ENCODE measurements around the gene NEU3. TPM values are rescaled to one million over a fixed set of nuclear protein-coding genes. Genes with fewer than 3 reads are reported as not detected.
"Not testable (repeated sequence)": the region's sequence is repeated elsewhere in the genome, so short reads cannot be mapped to it uniquely, and the experiment has no call there.

Gene NEU3
- total RNA-seq, 5 donors from 2014 or later (not counting 1 experiment from before 2014, with no cell fraction given), result 12.4 to 18.0 (median 13.0) TPM

GRCh38 chr11:74956397-74957015 is 32.2 kb upstream of the NEU3 start:
- H3K4me3 Mint-ChIP-seq, result no peak overlapping the region
- Histone ChIP-seq H3K27ac (ENCODE audit: low read length) (no peak overlapping the region), H3K27me3 (replicated peaks in 1 of 2; ENCODE audit: control insufficient read depth in 2 of 2, extremely low read depth in 1 of 2, insufficient read depth in 2 of 2, low read length in 1 of 2) (no peaks in the 10 kb centered on the region), H3K4me1 (ENCODE audit: control insufficient read depth in 1 of 2, extremely low read depth in 1 of 2, insufficient read depth in 2 of 2, low read length in 2 of 2) (peaks cover 0 to 6% of the 10 kb centered on the region in 2 experiments), H3K4me3 (ENCODE audit: control insufficient read depth in 1 of 2, extremely low read depth in 1 of 2, low read length in 1 of 2) (no peak overlapping the region), H3K36me3 (ENCODE audit: control insufficient read depth in 2 of 2, extremely low read depth in 1 of 2, insufficient read depth in 1 of 2, low read length in 1 of 2) (peaks cover 0 to 20% of the 10 kb centered on the region in 2 donors), H3K9me3 (no peaks in the 10 kb centered on the region)
- ChIA-PET CTCF (no interaction called here), POLR2A (no interaction called here)
- DNase-seq (no peak), ATAC-seq (replicated peaks in 1 of 4) (no peak)
- peaks cover 87% of the 10 kb centered on the region in 3 donors for H3K4me1 Mint-ChIP-seq
- peaks cover 32% of the 10 kb centered on the region for H3K36me3 Mint-ChIP-seq
- no peaks in the 10 kb centered on the region for H3K27me3 Mint-ChIP-seq
- H3K9me3 Mint-ChIP-seq, result no peaks in the 10 kb centered on the region
- WGBS (ENCODE audit: insufficient coverage), result 100% methylated on average over 3 of the region's 4 CpGs
- H3K27ac Mint-ChIP-seq, result no peak overlapping the region

GRCh38 chr11:74957937-74958629 is 30.6 kb upstream of the NEU3 start:
- no peak for ATAC-seq (replicated peaks in 1 of 4)
- ChIA-PET POLR2A (interaction anchor here in 1 of 2 donors (0.6 kb wide), 1 partner anchor 1923 kb away, joined by 3 read pairs; no protein-coding TSS in a partner anchor), CTCF (no interaction called here)
- H3K9me3 ChIP-seq, result no peaks in the 10 kb centered on the region
- H3K36me3 ChIP-seq (ENCODE audit: control insufficient read depth in 2 of 2, extremely low read depth in 1 of 2, insufficient read depth in 1 of 2, low read length in 1 of 2), result peaks cover 0 to 13% of the 10 kb centered on the region in 2 donors
- DNase-seq, result no peak
- Mint-ChIP-seq H3K4me1 (peaks cover 90 to 91% (median 91%) of the 10 kb centered on the region in 3 donors), H3K27ac (no peak overlapping the region), H3K27me3 (no peaks in the 10 kb centered on the region), H3K36me3 (peaks cover 30% of the 10 kb centered on the region), H3K4me3 (no peak overlapping the region), H3K9me3 (no peaks in the 10 kb centered on the region)
- no CpG with 5 or more reads among the region's 1 CpG for WGBS (ENCODE audit: insufficient coverage)
- no peak overlapping the region for H3K4me3 ChIP-seq (ENCODE audit: control insufficient read depth in 1 of 2, extremely low read depth in 1 of 2, low read length in 1 of 2)
- H3K27ac ChIP-seq (ENCODE audit: low read length), result no peak overlapping the region
- no peaks in the 10 kb centered on the region for H3K27me3 ChIP-seq (replicated peaks in 1 of 2; ENCODE audit: control insufficient read depth in 2 of 2, extremely low read depth in 1 of 2, insufficient read depth in 2 of 2, low read length in 1 of 2)
- peaks cover 0 to 5% of the 10 kb centered on the region in 2 experiments for H3K4me1 ChIP-seq (ENCODE audit: control insufficient read depth in 1 of 2, extremely low read depth in 1 of 2, insufficient read depth in 2 of 2, low read length in 2 of 2)

GRCh38 chr11:74960128-74960527 is 28.6 kb upstream of the NEU3 start:
- not testable (repeated sequence) for DNase-seq; H3K4me3 ChIP-seq (ENCODE audit: control insufficient read depth in 1 of 2, extremely low read depth in 1 of 2, low read length in 1 of 2); ATAC-seq (replicated peaks in 1 of 4); H3K4me1 ChIP-seq (ENCODE audit: control insufficient read depth in 1 of 2, extremely low read depth in 1 of 2, insufficient read depth in 2 of 2, low read length in 2 of 2); H3K27me3 Mint-ChIP-seq; H3K27ac Mint-ChIP-seq; H3K27ac ChIP-seq (ENCODE audit: low read length); H3K9me3 Mint-ChIP-seq; H3K27me3 ChIP-seq (replicated peaks in 1 of 2; ENCODE audit: control insufficient read depth in 2 of 2, extremely low read depth in 1 of 2, insufficient read depth in 2 of 2, low read length in 1 of 2); H3K4me3 Mint-ChIP-seq; H3K9me3 ChIP-seq
- CTCF ChIA-PET, result interaction anchor here (0.6 to 1.0 kb wide), 3 partner anchors 29 to 577 kb away, joined by 3 to 4 read pairs (median 4); no protein-coding TSS in a partner anchor
- Mint-ChIP-seq H3K4me1 (peaks cover 83% of the 10 kb centered on the region in 3 donors), H3K36me3 (peaks cover 27% of the 10 kb centered on the region)
- H3K36me3 ChIP-seq (ENCODE audit: control insufficient read depth in 2 of 2, extremely low read depth in 1 of 2, insufficient read depth in 1 of 2, low read length in 1 of 2), result peaks cover 0 to 14% of the 10 kb centered on the region in 2 donors
- WGBS (ENCODE audit: insufficient coverage), result 100% methylated on average over 1 of the region's 6 CpGs
- POLR2A ChIA-PET, result interaction anchor here in 1 of 2 donors (0.6 kb wide), 2 partner anchors 219 to 367 kb away, joined by 3 to 7 read pairs; no protein-coding TSS in a partner anchor

- no peak for ATAC-seq (replicated peaks in 1 of 4)
- Mint-ChIP-seq H3K36me3 (peaks cover 29% of the 10 kb centered on the region), H3K27ac (no peak overlapping the region), H3K4me1 (peaks cover 27 to 31% (median 29%) of the 10 kb centered on the region in 3 donors), H3K9me3 (no peaks in the 10 kb centered on the region), H3K4me3 (no peak overlapping the region), H3K27me3 (no peaks in the 10 kb centered on the region)
- Histone ChIP-seq H3K36me3 (ENCODE audit: control insufficient read depth in 2 of 2, extremely low read depth in 1 of 2, insufficient read depth in 1 of 2, low read length in 1 of 2) (peaks cover 5 to 50% of the 10 kb centered on the region in 2 donors), H3K27me3 (replicated peaks in 1 of 2; ENCODE audit: control insufficient read depth in 2 of 2, extremely low read depth in 1 of 2, insufficient read depth in 2 of 2, low read length in 1 of 2) (no peaks in the 10 kb centered on the region), H3K9me3 (no peaks in the 10 kb centered on the region), H3K27ac (ENCODE audit: low read length) (no peak overlapping the region), H3K4me3 (ENCODE audit: control insufficient read depth in 1 of 2, extremely low read depth in 1 of 2, low read length in 1 of 2) (no peak overlapping the region), H3K4me1 (ENCODE audit: control insufficient read depth in 1 of 2, extremely low read depth in 1 of 2, insufficient read depth in 2 of 2, low read length in 2 of 2) (no peaks in the 10 kb centered on the region)
- ChIA-PET CTCF (no interaction called here), POLR2A (no interaction called here)
- DNase-seq, result no peak
- WGBS (ENCODE audit: insufficient coverage), result 100% methylated on average over 2 of the region's 5 CpGs
Observed at GRCh38 chr11:74966651-74967050, 22.1 kb upstream of the NEU3 start.

- Histone ChIP-seq H3K9me3 (no peaks in the 10 kb centered on the region), H3K27me3 (replicated peaks in 1 of 2; ENCODE audit: control insufficient read depth in 2 of 2, extremely low read depth in 1 of 2, insufficient read depth in 2 of 2, low read length in 1 of 2) (no peaks in the 10 kb centered on the region), H3K27ac (ENCODE audit: low read length) (no peak overlapping the region), H3K4me1 (ENCODE audit: control insufficient read depth in 1 of 2, extremely low read depth in 1 of 2, insufficient read depth in 2 of 2, low read length in 2 of 2) (no peaks in the 10 kb centered on the region), H3K36me3 (ENCODE audit: control insufficient read depth in 2 of 2, extremely low read depth in 1 of 2, insufficient read depth in 1 of 2, low read length in 1 of 2) (peaks cover 5 to 78% of the 10 kb centered on the region in 2 donors), H3K4me3 (ENCODE audit: control insufficient read depth in 1 of 2, extremely low read depth in 1 of 2, low read length in 1 of 2) (no peak overlapping the region)
- Mint-ChIP-seq H3K27me3 (no peaks in the 10 kb centered on the region), H3K36me3 (peaks cover 55% of the 10 kb centered on the region), H3K9me3 (no peaks in the 10 kb centered on the region), H3K27ac (no peak overlapping the region), H3K4me1 (peaks cover 0 to 5% (median 5%) of the 10 kb centered on the region in 3 donors), H3K4me3 (no peak overlapping the region)
- no peak for ATAC-seq (replicated peaks in 1 of 4)
- POLR2A ChIA-PET, result no interaction called here
- CTCF ChIA-PET, result interaction anchor here in 1 of 2 donors (0.6 kb wide), 1 partner anchor 7 kb away, joined by 3 read pairs; no protein-coding TSS in a partner anchor
- no CpG with 5 or more reads among the region's 1 CpG for WGBS (ENCODE audit: insufficient coverage)
- no peak for DNase-seq
Observed at GRCh38 chr11:74970852-74971395, 17.8 kb upstream of the NEU3 start.

GRCh38 chr11:74971424-74971823 is 17.3 kb upstream of the NEU3 start:
- Histone ChIP-seq H3K9me3 (no peaks in the 10 kb centered on the region), H3K27me3 (replicated peaks in 1 of 2; ENCODE audit: control insufficient read depth in 2 of 2, extremely low read depth in 1 of 2, insufficient read depth in 2 of 2, low read length in 1 of 2) (no peaks in the 10 kb centered on the region), H3K27ac (ENCODE audit: low read length) (no peak overlapping the region), H3K4me1 (ENCODE audit: control insufficient read depth in 1 of 2, extremely low read depth in 1 of 2, insufficient read depth in 2 of 2, low read length in 2 of 2) (no peaks in the 10 kb centered on the region), H3K4me3 (ENCODE audit: control insufficient read depth in 1 of 2, extremely low read depth in 1 of 2, low read length in 1 of 2) (no peak overlapping the region), H3K36me3 (ENCODE audit: control insufficient read depth in 2 of 2, extremely low read depth in 1 of 2, insufficient read depth in 1 of 2, low read length in 1 of 2) (peaks cover 7 to 82% of the 10 kb centered on the region in 2 donors)
- DNase-seq (no peak), ATAC-seq (replicated peaks in 1 of 4) (no peak)
- H3K27ac Mint-ChIP-seq, result no peak overlapping the region
- ChIA-PET CTCF (interaction anchor here in 1 of 2 donors (0.6 kb wide), 1 partner anchor 8 kb away, joined by 3 read pairs; no protein-coding TSS in a partner anchor), POLR2A (interaction anchor here (0.6 to 0.7 kb wide), 2 partner anchors 21 to 1374 kb away, joined by 3 to 10 read pairs; no protein-coding TSS in a partner anchor)
- H3K4me3 Mint-ChIP-seq, result no peak overlapping the region
- WGBS (ENCODE audit: insufficient coverage), result 100% methylated on average over 2 of the region's 6 CpGs
- no peaks in the 10 kb centered on the region for H3K27me3 Mint-ChIP-seq
- H3K36me3 Mint-ChIP-seq, result peaks cover 60% of the 10 kb centered on the region
- H3K4me1 Mint-ChIP-seq, result peaks cover 0 to 5% (median 5%) of the 10 kb centered on the region in 3 donors
- H3K9me3 Mint-ChIP-seq, result no peaks in the 10 kb centered on the region
